Transverse colon (tissue), 4 donors: Measurements from ENCODE around the gene SSBP2.

Experiments used
- POLR2AphosphoS5 ChIP-seq, 3 donors: sonication (generic); formaldehyde crosslinking; IDR thresholded peaks; one replicate each; pipeline ENCODE4 v1.6.1; 2016; ENCODE audit warnings: antibody characterized with exemption in 3 of 3
- TF ChIP-seq, protein P1 (sequence below), 5 experiments: fragments of 200-600 bp in 3 of 5; fragments of 450-650 bp in 2 of 5; sonication (generic) in 3 of 5; IDR thresholded peaks; 1 replicate in 2 of 5; 2 replicates in 3 of 5; pipeline ENCODE4 v1.5.1; 2016 to 2017; ENCODE audit warnings: antibody characterized with exemption in 5 of 5, inconsistent platforms in 3 of 5, mild to moderate bottlenecking in 2 of 5, moderate library complexity in 1 of 5

DNA sequence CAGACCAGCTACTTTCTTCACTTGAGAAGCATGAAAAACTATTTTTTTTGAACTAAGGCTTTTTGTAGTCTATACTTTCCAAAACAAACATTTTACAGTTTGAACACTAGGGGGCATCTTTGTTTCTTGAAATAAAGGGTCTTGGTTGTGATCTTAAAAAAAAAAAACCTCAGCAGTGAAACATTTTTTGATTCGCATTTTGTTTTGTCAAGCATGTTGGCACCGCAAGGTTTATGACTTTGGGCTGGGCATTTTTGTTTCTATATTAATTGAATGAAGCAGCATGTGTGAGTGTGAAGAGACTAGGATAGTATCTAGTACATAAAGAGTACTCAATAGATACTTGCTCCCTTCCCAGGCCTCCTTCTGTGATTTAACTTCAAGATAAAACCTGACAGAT lies 325.3 kb downstream of the SSBP2 start:
- no peak for TF ChIP-seq POLR2AphosphoS5 (IDR thresholded peaks at IDR 0.05)
- TF ChIP-seq, protein P1, sequence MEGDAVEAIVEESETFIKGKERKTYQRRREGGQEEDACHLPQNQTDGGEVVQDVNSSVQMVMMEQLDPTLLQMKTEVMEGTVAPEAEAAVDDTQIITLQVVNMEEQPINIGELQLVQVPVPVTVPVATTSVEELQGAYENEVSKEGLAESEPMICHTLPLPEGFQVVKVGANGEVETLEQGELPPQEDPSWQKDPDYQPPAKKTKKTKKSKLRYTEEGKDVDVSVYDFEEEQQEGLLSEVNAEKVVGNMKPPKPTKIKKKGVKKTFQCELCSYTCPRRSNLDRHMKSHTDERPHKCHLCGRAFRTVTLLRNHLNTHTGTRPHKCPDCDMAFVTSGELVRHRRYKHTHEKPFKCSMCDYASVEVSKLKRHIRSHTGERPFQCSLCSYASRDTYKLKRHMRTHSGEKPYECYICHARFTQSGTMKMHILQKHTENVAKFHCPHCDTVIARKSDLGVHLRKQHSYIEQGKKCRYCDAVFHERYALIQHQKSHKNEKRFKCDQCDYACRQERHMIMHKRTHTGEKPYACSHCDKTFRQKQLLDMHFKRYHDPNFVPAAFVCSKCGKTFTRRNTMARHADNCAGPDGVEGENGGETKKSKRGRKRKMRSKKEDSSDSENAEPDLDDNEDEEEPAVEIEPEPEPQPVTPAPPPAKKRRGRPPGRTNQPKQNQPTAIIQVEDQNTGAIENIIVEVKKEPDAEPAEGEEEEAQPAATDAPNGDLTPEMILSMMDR (IDR thresholded peaks at IDR 0.05): peak; percentile 57 to 66 (median 62)
